Inflammatory macrophage (primary cell): ENCODE data around the gene IFIH1.

Experiments used
- DNase-seq, 2 donors: peaks; one replicate each; pipeline ENCODE4 v3.0.0-alpha.2; 2020 to 2022
- total RNA-seq, 18 experiments: gene quantifications; one replicate each; lab custom pipeline; 2026; ENCODE audit warnings: mixed read lengths in 6 of 18, inconsistent platforms in 2 of 18; lab: John Stamatoyannopoulos, UW

The IFIH1 gene
- 34.8 to 859 (median 57.2) reads per million in 18 experiments for total RNA-seq

DNA sequence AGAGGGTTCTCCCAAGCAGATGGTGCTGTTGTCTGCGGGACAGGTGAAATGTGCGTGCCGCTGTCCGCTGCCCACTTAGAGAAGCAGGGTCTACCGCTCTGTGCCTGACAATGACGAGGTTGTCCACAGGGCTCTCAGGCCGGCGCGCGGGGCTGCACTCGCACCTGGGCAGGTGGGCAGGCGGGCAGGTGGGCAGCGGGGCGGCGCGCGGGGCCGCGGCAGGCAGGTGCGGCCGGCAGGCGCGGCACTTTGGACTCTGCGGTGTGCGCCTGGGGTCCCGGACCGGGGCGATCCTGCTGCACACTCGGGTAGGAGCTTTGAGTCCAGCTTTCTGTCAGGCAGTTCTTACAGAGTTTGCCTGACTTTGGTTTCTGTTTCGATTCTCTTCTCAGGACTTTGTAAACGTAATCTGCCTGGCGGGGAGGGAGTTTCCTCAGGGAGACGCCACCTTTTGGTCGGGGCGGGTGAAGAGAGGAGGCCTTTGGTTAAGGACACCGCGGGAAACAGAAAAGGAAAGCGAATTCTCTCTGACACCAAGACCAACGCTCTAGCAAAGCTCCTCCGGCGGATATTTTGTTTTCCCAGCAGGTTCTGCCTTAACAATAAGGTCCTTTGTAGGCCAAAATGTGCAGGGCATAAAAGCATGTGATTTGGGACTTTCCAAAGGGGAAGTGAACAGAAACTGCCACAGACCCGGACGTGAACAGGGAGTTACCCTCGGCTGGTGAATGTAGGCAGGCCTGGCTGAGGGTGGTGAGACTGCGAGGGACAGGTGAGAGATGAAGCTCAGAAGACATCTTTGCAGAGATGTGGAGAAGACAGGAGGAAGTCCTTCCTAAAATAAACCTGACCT, at the start of gene IFIH1:
Gene IFIH1 (minus strand): TSS at position 357 of the 853 bp plus-strand sequence. CDS start 377 bp downstream, outside the sequence.
- DNase-seq: peak; percentile 88 to 90

DNA sequence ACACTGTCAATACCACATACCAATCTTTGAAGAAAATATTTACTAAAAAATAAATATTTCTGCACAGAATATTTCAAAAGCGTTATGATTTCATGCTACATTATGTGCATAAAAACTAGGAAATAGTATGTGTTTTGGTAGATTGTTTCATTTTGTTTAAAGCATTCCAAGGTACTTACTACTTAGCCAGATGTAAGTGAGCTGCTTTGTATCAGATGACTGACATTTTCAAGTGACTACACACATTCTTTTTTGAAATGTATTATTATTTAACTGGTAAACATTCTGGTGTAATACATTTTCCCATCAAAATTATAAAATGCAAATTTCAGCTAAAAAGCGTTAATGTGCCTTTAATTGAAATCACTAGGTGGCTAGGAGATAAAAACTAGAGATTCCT, 46.9 kb upstream of the IFIH1 start:
- DNase-seq: no peak

DNA sequence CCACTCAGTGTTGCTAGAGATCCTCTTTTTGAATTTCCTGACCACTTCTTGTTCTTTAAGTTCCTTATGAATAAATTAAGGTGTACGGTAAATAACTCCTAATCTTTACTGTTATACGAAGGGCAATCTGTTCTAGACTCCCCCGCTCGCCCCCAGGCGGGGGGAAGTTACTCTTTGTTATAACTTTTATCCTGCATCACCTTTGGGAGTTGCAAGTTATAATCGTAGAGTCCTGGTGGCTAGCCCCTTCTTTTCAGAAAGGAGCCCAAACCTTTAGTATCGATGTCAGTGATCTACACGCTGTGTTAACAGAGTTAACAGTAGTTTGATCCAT, 26.1 kb upstream of the IFIH1 start:
- DNase-seq: no peak

DNA sequence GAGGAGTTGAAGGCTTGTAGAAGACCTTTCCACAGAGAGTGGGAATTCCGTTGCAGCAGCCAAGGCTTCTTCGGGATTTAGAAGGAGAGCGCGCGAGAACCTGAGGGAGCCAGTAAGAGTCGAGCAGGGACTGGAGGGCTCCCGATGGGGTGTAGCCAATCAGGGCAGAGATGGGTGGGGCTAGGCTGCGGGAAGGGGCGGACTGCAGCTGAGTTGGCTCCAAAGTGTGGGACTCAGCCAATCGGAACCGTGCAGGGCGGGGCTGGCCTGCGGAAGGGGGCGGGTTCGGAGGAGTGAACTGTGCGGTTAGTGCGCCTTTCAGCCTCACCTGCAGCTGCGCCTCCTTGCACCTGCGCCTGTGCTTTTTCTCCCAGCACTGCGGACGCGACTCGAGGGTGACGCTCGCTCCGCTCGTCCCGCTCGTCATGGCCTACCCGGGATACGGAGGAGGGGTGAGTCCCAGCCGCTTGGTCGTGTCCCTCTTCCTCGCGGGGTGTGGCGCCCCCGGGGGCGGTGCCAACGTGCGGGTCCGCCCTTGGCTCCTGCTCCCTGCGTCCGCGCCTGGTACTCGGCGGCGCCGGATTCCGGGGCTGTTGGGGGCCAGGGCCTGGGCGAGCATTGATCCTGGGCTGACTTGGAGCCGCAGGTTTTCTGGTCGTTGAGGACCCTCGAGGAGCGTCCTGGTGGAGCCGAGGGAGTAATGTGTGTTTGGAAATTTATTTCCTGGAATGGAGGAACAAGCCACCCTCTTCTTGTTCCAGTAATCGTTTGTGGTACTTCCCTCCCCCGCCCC, 25.5 kb upstream of the IFIH1 start, which contains the start of gene GCA:
Gene GCA (plus strand): TSS at position 309 of the 793 bp plus-strand sequence. CDS start 117 bp downstream, at position 426.
- peak; percentile 98 for DNase-seq

DNA sequence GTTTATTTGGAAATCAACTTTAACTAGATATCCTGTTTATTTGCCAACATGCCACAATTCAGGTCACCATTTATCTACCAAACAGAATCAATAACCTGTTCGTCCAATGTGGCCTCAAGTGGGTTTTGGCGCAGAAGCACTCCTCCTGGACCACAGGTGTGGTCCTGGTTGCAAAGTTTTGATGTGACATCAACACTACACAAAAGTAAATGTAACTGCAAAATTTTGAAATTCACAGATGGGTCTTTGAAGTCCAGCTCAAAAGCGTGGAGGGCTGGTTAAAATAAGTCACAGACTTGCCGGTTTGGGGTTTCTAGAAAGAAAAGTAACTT, 25.0 kb upstream of the IFIH1 start:
- no peak for DNase-seq

DNA sequence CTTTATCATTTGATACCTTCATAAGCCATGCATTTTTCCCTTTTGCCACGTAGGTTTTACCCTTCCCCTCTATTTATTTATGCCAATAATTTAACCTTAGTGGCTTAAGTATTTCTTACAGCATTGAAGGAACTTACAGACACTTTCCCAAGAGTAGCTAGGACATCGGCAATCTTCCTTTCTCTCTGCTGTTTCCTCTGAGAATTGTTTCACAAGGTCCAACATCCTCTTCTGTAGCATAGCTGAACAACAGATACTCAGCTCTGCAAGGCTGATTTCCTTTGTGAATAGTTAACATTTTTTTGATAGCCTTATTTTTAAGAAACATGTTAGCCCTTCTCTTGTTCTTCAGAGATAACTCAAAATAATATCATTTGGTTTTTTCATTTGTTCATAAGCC, 24.4 kb upstream of the IFIH1 start:
- DNase-seq: peak; percentile 84 to 90

DNA sequence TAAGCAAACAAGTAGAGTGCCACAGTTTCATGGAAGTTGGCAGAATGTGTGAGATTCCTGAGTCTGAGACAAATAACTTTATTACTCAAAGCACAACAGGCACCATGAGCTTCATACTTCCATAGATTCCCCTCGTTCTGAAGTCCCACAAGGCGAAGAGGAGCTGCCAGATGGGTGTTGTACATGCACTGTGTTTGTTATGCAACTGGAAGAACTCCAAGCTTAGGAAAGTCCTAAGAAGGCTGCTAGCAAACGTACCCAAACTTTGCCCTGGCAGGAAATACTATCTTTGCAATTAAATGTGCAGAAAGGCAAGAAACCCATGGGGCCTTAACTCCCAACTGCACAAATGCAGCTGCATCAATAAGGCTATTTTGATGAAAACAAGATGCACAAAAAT, 23.8 kb upstream of the IFIH1 start:
- DNase-seq: peak in 1 of 2 donors; percentile 7

DNA sequence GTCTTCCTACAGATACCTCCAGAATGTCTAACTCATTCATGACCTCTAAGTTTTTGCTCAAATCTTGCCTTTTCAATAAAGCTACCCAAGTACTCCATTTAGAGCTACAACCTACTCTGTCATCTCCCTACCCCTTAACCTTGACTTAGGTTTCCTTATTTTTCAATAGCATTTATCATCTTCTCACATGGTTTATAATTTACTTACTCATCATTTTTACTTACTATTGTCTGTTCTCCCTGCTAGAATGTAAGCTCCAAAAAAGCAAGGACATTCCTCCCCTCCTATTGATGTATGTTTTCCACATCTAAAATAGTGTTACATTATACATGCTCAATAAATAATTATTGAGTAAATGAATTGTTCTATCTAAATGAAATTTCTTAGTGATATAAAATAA, 22.3 kb upstream of the IFIH1 start:
- DNase-seq: no peak

DNA sequence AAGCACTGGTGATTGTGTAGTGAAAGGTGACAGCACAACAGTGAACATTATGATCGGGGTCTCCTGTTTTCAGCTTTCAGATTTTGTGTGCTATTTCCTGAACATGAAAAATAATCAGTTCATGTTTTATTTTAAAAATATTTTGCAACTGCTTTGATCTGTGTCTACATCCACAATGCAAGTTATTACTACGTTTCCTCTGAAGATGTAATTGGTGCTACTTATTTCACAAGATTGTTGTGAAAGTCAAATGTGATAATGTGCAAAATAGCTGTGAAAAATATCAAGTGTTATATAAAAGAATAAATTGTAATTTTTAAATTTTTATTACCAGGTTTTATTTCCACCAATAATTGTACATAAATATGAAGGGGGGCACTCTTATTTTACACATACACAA, 19.4 kb upstream of the IFIH1 start:
- peak in 1 of 2 donors; percentile 79 for DNase-seq

DNA sequence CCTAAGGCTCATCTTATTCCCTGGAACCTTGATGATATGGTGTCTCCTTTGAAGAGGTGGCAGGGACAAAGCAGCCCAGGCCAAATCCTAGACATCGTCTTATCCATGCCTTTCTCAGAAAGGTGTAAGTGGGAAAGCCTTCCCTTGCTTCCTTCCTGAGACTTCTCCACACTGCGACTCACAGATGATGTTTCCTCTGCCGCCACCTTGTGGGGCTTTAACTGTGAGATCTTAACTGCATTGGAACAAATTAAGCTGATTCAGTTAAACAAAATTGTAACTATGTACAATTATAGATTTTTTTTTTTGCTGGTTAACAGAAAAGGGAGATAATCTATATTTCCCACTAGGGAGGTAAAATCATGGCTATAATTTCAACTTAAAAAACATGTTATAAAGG, 15.5 kb upstream of the IFIH1 start:
- DNase-seq: peak; percentile 42 to 50

DNA sequence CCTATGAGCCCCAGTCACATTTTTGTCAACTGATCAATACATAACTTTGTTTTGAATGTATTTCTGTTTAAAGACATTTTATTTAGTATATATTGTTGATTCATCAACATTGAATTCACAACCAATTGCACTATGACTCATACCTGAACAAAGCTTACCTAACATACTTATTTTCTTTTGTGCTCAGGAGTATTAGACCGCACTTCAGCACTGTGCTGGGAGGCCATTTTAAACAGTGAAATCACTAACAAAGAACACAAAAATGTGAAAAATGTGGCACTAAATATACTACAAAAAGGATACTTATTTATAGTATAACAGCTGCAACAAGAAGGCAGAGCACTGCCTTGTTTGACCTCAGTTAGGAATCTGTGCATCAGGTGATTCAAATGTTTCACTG, 12.4 kb upstream of the IFIH1 start:
- no peak for DNase-seq

DNA sequence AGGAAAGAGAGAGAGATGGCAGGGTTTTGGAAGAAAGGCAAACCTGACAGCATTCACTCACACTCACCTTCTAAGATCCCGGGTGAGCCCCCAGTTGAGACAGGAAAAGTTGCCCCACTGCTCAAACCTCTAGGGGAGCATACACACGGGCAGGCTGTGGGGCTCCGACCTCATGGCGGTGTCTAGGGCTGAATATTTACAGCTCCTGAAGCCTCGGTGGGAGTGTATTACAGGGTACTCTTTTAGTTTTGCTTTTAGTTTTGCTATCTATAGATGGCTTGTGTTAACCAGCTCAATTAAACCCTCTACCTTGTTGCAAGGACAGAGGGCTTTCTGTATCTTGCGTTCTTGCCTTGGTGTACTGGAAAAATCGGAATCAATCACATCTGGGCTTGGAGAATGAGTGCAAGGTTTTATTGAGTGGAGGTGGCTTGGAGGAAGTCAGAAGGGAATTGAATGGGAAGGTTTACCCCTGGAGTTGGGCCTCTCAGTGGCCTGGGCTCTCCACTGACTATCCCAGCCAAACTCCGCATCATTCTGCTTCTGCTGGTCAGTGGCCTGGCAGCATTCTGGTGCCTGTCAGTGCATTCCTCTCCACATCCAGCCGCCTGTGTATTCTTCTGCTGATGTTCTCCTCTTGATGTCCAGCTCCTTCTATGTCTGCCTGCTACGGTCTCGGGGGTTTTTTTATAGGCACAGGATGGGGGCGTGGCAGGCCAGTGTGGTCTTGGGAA, 10.1 kb upstream of the IFIH1 start:
- no peak for DNase-seq

DNA sequence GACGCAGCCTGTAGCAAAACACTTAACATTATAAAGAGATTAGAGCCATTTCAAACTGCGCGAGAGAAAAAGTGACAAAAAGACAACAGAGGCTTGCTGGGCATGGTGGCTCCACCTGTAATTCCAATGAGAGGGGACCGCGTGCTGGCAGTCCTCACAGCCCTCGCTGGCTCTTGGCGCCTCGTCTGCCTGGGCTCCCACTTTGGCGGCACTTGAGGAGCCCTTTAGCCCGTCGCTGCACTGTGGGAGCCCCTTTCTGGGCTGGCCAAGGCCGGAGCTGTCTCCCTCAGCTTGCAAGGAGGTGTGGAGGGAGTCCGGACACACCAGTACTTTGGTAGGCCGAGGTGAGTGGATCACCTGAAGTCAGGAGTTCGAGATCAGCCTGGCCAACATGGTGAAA, 9.3 kb upstream of the IFIH1 start:
- no peak for DNase-seq

DNA sequence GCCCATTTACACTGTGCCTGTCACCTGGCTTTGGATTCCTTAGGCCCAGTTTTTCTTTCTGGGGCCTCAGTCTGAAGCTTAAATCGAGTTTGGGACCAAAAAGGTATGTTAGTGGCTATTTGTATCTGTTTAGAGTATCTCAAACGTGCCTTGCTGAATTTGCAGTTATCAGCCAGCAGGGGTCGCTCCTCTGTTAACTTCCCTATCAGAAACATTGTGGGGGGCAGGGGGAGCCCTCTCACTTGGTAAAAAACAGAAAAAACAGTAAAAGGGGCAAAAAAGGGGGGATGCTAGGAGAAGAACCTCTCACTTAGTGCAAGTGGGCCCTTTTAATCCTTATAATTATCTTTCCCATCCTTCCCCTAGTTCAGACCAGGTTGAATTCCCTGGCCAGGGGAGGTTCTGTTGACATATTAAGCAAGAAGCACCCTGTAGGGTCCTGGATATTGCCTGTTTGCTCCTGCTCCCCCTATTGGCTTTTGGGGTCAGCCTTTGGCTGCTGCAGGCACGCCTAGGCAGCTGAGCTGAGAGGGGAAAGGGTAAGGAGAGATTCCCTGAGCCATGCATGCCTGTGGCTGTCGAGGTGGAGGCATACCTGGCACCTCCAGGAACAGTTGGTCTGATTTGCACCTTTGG, 8.8 kb upstream of the IFIH1 start:
- DNase-seq: peak; percentile 26 to 40

DNA sequence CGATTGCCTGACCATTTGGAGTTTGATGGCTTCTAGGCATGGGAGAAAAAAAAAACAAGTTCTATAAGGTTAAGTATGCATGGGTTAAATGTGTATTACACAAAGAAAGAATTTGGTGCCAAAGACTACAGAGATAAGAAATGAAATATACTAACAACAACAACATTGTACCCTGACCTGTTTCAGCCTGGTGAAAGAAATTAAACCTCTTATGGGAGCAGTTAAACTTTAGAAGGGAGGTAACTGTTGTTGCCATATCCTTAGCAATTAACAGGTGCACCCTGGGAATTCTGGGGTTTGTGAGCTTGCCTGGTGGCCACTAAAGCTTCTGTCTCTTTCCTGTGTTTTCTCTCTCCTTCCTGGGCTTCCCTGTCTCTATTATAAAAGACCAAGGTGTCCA, 6.5 kb upstream of the IFIH1 start:
- DNase-seq: no peak

DNA sequence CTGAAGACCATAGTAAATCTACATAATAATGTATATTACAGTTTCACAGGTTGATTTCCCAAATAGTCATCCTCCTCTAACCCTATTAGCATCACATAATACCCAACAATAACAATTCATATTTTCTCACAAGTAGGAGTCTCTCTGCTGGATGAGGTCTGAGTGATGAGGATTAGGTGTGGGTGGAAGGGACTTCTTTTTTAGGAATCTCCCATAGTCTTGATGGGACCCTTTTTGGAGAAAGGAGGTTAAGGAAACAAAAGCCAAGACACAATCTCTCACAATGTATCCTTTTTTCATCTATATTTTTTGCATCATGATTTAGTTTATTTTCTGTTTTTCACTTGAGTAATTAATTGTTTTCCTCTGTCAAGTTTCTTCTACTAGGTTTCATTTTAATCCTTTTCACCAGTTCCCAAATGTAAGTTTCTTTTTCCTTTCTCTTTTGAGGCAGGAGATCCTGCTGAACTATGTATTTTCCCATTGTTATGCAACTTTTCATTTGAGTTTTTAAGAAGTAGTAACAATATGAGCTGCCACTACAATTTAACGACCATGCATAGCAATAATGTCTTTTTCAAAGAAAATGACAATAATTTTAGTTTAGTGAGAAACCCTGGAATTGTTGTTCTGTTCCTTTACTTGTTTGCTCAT, 2.5 kb upstream of the IFIH1 start:
- no peak for DNase-seq

DNA sequence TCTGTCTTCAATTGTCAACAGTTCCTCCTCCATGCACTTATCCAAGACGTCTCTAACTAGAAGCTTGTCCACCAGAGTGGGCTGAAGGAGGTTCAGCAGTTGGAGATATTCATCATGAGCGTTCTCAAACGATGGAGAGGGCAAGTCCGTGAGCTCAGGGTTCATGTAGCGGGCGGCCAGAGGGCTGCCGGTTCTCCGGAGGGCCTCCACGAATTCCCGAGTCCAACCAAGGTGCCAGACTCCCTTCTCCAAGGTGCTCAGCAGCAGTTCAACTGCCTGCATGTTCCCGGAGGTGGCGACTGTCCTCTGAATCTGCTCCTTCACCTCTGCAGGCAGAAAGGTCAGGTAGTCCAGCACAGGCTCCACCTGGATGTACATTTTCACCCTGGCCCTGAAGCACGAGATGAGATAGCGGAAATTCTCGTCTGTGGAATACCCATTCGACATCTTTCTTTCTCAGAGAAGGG, 590 bp downstream of the IFIH1 start:
- peak; percentile 33 to 38 for DNase-seq

DNA sequence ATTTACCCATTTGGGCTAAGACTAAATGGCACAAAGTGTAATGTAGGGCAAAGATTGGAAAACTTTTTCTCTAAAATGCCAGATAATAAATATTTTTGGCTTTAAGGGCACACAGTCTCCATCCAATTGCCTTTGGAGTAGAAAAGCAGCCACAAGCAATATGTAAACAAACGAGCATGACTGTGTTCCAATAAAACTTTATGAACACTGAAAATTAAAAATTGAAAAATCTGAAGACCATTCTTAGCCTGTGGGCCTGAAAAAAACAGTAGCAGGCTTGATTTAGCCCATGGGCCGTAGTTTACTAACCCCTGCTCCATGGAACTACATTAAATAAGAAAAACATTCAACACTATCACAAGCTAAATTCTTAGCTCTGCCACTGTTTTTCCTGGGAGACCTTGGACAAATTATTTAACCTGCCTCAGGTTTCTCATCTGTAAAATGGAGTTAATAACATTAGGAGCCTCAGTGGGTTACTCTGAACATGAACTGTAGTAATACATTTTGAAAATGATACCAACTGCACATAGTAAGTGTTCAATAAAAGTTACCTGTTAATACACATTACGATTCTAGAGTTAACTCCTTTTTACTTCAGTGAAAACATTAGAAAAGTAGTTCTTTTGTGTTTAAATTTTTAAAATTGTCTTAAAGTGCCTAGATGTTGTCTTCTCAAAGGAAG, 1.3 kb downstream of the IFIH1 start:
- DNase-seq: no peak

DNA sequence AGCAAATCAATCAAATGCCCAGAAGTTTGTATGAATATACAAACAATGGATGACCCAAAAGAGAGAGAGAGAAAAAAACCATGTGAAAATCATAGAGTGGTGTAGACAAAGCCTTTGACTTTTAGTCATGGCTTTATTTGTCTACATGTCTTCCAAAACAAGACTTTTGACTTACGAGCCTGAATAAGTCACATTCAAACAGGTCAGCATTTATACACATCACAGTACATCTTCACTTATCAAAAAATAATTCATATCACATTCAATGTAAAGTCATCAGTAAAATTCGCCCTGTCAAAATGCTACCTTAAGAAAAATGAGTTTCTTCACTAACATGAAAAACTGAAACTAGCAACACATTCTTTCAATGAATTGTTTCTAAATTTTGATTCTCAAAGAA, 1.9 kb downstream of the IFIH1 start:
- no peak for DNase-seq

DNA sequence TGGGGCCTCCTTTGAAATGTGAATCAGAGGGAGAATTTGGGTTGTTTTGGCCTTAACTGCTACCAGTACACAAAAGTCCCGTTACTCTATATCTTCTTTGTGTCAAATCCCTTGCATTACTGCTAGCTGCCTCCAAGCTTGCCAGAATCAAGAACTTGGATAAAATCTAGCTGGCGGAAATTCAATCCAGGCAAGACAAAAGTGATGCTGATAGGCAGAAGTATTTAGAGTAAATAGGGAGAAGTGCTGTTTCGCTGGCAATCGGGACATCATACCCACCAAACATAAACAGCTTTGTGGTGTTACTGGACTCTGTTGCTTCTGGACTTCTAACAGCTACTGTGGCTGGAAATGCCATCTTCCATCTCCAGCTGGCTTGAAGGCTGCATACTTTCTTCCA, 2.5 kb downstream of the IFIH1 start:
- no peak for DNase-seq

DNA sequence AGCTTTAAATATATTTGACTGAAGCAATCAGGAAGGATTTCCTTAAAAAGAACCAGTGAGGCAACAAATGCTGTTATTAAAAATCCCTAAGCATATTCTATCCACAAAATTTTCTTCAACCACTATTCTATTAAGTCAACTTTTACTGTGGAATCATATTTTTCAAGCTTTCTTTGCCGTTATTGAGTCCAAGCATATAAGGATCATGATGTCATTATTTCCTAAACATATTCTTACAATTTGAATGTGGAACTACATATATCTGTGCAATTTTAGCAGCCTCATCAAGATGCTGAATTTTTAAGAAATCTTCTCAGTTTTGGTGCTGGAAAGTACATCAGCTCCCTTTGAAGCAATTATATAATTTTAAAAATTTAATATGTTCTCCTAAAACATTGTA, 5.6 kb downstream of the IFIH1 start:
- no peak for DNase-seq
